ENCODE results near the gene DNM3.

DNA sequence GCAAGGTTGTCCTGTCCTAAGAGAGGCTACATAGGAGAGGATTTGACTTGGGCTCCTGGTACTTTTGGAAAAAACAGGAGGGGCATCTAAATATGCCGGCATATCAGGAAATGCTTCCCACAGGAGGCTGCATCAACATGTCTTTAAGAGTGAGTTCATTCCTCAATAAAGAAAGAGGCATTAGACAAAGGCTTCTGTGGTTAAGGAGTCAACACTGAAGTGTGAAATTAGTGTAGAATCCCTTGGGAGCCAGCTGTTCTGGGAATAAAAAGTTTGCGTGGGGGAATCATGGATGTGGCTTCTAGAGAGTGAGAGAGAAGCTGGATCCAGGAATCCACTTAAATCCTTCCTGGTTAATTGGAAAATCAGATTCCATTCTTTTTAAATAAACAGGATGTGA lies 69.5 kb downstream of the DNM3 start:
- TF ChIP-seq, protein P1, sequence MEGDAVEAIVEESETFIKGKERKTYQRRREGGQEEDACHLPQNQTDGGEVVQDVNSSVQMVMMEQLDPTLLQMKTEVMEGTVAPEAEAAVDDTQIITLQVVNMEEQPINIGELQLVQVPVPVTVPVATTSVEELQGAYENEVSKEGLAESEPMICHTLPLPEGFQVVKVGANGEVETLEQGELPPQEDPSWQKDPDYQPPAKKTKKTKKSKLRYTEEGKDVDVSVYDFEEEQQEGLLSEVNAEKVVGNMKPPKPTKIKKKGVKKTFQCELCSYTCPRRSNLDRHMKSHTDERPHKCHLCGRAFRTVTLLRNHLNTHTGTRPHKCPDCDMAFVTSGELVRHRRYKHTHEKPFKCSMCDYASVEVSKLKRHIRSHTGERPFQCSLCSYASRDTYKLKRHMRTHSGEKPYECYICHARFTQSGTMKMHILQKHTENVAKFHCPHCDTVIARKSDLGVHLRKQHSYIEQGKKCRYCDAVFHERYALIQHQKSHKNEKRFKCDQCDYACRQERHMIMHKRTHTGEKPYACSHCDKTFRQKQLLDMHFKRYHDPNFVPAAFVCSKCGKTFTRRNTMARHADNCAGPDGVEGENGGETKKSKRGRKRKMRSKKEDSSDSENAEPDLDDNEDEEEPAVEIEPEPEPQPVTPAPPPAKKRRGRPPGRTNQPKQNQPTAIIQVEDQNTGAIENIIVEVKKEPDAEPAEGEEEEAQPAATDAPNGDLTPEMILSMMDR (IDR thresholded peaks at IDR 0.05; ENCODE audit: insufficient read depth, low read length, poor library complexity, severe bottlenecking): no peak
- TF ChIP-seq EZH2phosphoT487 (conservative IDR thresholded peaks at IDR 0.05; ENCODE audit: low read length): no peak
